Thyroid gland (tissue), 4 donors: ENCODE data around the gene LLGL1.

ENCODE experiments used
- CTCF ChIP-seq, 6 experiments: fragments of 200-600 bp in 3 of 6; fragments of 450-650 bp in 3 of 6; sonication (generic) in 3 of 6; IDR thresholded peaks; one replicate each; pipeline ENCODE4 v1.5.1; 2016 to 2019; ENCODE audit warnings: antibody characterized with exemption in 6 of 6, mild to moderate bottlenecking in 2 of 6, inconsistent platforms in 1 of 6, moderate library complexity in 1 of 6
- POLR2A ChIP-seq, 2 donors: fragments of 450-650 bp; IDR thresholded peaks; one replicate each; pipeline ENCODE4 v1.6.1; 2017; ENCODE audit warnings: antibody characterized with exemption in 2 of 2, mild to moderate bottlenecking in 2 of 2, moderate library complexity in 1 of 2

- TF ChIP-seq CTCF (IDR thresholded peaks at IDR 0.05), result no peak
- TF ChIP-seq POLR2A (IDR thresholded peaks at IDR 0.05), result no peak
Measured at GRCh38 chr17:18225121-18225641, at the start of gene LLGL1.
